ENCODE data around the gene PSMG4. TPM values are rescaled to one million over a fixed set of nuclear protein-coding genes. Genes with fewer than 3 reads are reported as not detected.
A peak's percentile ranks its signal among the peaks of the same experiment; 100 is the strongest.

The PSMG4 gene, protein sequence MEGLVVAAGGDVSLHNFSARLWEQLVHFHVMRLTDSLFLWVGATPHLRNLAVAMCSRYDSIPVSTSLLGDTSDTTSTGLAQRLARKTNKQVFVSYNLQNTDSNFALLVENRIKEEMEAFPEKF
- polyA plus RNA-seq (2013, experiment 1 of 2) = 28.6 TPM
- polyA plus RNA-seq (2013, experiment 2 of 2) = 34.4 TPM

DNA sequence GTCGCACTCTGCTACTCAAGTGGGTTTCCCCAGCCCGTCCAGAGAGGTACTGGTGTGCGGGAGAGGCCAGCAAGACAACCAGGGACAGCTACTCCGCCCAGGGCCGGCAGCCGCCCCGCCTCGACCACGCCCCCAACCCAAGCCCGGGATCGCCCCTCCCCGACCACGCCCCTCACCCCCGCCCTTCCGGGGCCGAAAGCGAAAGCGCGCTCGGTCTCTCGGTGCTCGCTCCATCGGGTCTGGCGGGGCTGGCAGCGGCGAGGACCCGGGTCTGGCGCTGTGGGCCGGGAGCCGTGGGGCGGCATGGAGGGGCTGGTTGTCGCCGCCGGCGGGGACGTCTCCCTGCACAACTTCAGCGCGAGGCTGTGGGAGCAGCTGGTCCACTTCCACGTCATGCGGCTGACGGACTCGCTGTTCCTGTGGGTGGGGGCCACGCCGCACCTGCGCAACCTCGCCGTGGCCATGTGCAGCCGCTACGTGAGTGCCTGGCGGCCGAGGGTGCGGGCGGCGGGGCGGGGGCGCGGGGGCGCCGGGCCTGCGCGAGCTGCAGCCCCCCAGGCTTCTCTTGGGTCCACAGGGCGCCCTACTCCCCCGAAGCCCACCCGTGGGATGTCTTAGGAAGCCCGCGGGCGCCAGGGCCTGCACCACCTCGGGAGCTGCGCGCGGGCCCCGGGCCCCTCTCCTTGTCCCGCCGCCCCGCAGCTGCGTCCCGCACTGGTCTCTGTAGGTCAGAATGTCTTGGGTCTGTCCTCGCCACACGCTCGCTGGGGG, at the start of gene PSMG4:
Gene PSMG4 (plus strand): TSS at position 228 of the 771 bp plus-strand sequence. CDS start 76 bp downstream, at position 304.
- H3K9ac ChIP-seq (ENCODE audit: low read depth, low read length) = peak within 1 kb of the TSS; percentile 86
- WGBS = under 1% methylated on average over 80 of the region's 80 CpGs
- H3K4me1 ChIP-seq (ENCODE audit: insufficient read depth, low read length) = peaks cover 6% of the 10 kb centered on the region; the same call in 1 of the 2 replicates
- no peaks in the 10 kb centered on the region for H3K9me3 ChIP-seq (ENCODE audit: insufficient read depth, low read depth, low read length)
- peak within 1 kb of the TSS; percentile 51 for H3K27ac ChIP-seq (ENCODE audit: low read depth, low read length)
- no peaks in the 10 kb centered on the region for H3K27me3 ChIP-seq (ENCODE audit: insufficient read depth, low read length)
- peak within 1 kb of the TSS; percentile 88 for H3K4me3 ChIP-seq (ENCODE audit: low read length)
- H3K36me3 ChIP-seq (ENCODE audit: insufficient read depth, low read length) = peaks cover 14% of the 10 kb centered on the region

DNA sequence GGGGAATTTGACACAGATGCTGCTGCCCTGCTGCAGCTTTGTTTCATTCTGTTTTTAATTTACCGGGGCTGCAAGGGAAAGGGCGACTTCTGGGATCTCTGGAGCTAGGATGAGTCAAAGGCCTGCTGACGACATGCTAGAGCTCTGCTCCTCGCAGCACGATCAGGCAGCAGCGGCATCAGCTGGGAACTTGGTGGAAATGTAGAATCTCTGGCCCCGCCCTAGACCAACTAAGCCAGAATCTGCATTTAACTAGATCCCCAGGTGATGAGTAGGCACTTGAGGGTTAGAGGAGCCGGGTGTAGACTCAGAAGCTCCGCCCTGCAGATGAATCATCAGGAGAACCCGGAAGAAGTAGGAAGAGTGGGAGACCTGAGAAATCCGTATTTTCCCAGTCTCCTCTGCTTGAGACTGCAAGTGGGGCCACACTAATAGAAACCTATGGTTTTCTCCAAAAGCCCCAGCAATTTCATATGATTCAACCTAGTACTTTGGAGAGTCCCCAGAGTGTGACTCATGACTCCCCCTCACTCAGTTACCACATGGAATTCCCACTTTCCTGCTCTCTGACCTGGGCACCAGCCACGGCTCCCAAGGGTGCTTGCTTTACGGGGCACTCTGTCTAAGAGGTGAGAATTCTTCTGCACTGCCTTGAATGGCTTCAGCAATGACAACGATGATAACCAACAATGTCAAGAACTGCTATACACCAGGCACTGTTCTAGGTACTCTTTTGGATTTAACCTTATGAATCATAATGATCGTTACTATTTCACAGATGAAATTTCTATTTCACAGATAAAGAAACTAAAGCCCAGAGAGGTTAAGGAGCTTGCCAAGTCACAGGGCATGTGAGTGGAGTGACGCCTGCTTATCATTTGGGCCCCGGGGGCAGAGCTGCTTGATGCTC, 49.4 kb upstream of the PSMG4 start:
- Histone ChIP-seq H3K4me3 (ENCODE audit: low read length) (peak overlapping the region; percentile 0; the same call in 1 of the 2 replicates), H3K4me1 (ENCODE audit: insufficient read depth, low read length) (peaks cover 17% of the 10 kb centered on the region), H3K27me3 (ENCODE audit: insufficient read depth, low read length) (no peaks in the 10 kb centered on the region), H3K27ac (ENCODE audit: low read depth, low read length) (peak overlapping the region; percentile 43), H3K36me3 (ENCODE audit: insufficient read depth, low read length) (no peaks in the 10 kb centered on the region), H3K9ac (ENCODE audit: low read depth, low read length) (no peak overlapping the region), H3K9me3 (ENCODE audit: insufficient read depth, low read depth, low read length) (no peaks in the 10 kb centered on the region)
- 36% methylated on average over 17 of the region's 17 CpGs for WGBS

DNA sequence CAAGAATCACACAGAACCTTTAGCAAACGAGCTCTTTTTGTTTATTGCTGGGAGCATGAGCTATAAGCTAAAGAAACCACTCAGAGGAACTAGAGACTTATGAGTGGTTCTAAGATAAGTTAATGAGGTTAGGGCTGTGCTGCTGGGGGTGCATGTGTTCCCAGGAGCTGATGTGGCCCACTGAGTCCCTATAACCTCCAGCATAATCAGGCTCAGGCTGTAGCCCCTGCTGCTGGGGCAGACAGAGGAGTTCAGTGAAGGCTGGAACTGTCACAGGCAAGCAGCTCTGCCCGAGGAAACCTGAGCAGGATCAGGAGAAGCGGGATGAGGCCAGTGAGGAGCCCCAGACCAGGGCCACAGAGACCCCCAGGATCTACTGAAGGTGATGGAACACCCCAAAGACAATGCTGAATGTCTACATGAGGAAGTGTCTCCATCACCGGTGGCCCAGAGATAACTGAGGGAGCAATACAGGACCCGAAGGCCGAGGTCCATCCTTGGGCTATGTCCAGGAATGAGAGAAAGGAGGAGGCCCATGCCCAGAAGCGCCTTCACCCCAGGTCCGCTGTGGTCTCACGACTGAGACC, 48.6 kb upstream of the PSMG4 start:
- Histone ChIP-seq H3K9me3 (ENCODE audit: insufficient read depth, low read depth, low read length) (no peaks in the 10 kb centered on the region), H3K4me3 (ENCODE audit: low read length) (no peak overlapping the region), H3K9ac (ENCODE audit: low read depth, low read length) (no peak overlapping the region), H3K36me3 (ENCODE audit: insufficient read depth, low read length) (no peaks in the 10 kb centered on the region), H3K4me1 (ENCODE audit: insufficient read depth, low read length) (peaks cover 17% of the 10 kb centered on the region), H3K27ac (ENCODE audit: low read depth, low read length) (no peak overlapping the region), H3K27me3 (ENCODE audit: insufficient read depth, low read length) (no peaks in the 10 kb centered on the region)
- 94% methylated on average over 9 of the region's 9 CpGs for WGBS

DNA sequence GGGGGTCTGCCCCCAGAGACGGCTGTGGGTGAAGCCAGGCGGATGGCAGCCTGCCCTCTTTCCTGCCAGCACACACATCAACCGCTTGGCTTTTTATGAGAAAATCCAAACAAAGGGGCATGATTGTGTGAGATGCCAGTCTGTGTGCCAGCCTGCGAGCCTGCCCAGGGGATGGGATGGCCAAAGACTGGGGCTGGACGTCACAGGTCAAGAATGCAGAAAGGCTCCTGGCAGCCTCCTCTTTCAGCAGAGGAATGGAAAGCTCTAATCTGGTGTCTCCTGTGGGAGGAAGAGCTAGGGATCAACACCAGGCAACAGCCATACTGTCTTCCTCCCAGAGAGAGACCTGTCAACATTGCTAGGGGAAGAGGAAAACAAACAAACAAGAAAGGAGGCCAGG, 47.1 kb upstream of the PSMG4 start:
- no peaks in the 10 kb centered on the region for H3K36me3 ChIP-seq (ENCODE audit: insufficient read depth, low read length)
- H3K9me3 ChIP-seq (ENCODE audit: insufficient read depth, low read depth, low read length) = no peaks in the 10 kb centered on the region
- no peaks in the 10 kb centered on the region for H3K27me3 ChIP-seq (ENCODE audit: insufficient read depth, low read length)
- no peak overlapping the region for H3K9ac ChIP-seq (ENCODE audit: low read depth, low read length)
- H3K4me3 ChIP-seq (ENCODE audit: low read length) = no peak overlapping the region
- H3K4me1 ChIP-seq (ENCODE audit: insufficient read depth, low read length) = peaks cover 17% of the 10 kb centered on the region
- H3K27ac ChIP-seq (ENCODE audit: low read depth, low read length) = no peak overlapping the region
- WGBS = 94% methylated on average over 5 of the region's 5 CpGs

DNA sequence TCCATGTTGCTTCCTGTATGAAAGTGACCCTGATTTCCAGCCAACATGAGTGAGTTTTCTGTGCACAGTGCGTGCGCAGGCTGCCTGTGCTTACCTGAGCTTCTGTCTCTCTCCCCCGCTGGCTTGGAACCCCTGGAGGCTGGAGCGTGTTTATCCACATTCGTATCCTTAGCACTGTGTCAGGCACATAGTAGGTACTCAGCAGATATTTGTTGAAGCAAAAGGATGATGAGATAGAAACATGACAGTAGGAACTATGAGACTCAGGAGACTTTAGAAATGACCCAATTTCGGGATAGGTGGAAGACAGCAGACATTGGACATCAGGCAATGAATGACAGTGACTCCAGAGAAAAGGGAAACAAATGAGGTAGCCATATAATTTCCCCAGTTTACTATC, 46.5 kb upstream of the PSMG4 start:
- H3K4me3 ChIP-seq (ENCODE audit: low read length) = no peak overlapping the region
- peaks cover 17% of the 10 kb centered on the region for H3K4me1 ChIP-seq (ENCODE audit: insufficient read depth, low read length)
- H3K27me3 ChIP-seq (ENCODE audit: insufficient read depth, low read length) = no peaks in the 10 kb centered on the region
- H3K27ac ChIP-seq (ENCODE audit: low read depth, low read length) = no peak overlapping the region
- H3K36me3 ChIP-seq (ENCODE audit: insufficient read depth, low read length) = no peaks in the 10 kb centered on the region
- H3K9ac ChIP-seq (ENCODE audit: low read depth, low read length) = no peak overlapping the region
- WGBS = 95% methylated on average over 6 of the region's 6 CpGs
- no peaks in the 10 kb centered on the region for H3K9me3 ChIP-seq (ENCODE audit: insufficient read depth, low read depth, low read length)

DNA sequence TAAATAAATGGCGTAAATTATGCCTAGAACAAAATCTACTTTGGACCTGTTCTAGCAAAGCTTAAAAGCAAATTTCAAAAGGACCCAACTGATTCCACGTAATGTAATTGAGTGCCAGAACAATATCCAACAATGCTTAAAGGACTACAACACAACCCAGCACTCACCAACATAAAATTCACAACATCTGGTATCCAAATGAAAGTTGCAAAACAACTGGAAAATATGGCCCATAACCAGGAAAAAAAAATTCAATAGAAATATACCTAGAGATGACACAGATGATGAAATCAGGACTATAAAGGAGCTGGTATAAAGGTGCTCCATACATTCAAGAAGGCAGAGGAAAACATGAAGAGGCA, 45.4 kb upstream of the PSMG4 start:
- Histone ChIP-seq H3K36me3 (ENCODE audit: insufficient read depth, low read length) (no peaks in the 10 kb centered on the region), H3K9ac (ENCODE audit: low read depth, low read length) (no peak overlapping the region), H3K9me3 (ENCODE audit: insufficient read depth, low read depth, low read length) (no peaks in the 10 kb centered on the region), H3K4me3 (ENCODE audit: low read length) (no peak overlapping the region), H3K27me3 (ENCODE audit: insufficient read depth, low read length) (no peaks in the 10 kb centered on the region), H3K27ac (ENCODE audit: low read depth, low read length) (no peak overlapping the region), H3K4me1 (ENCODE audit: insufficient read depth, low read length) (peaks cover 11% of the 10 kb centered on the region)
- WGBS = 99% methylated on average over 2 of the region's 2 CpGs

DNA sequence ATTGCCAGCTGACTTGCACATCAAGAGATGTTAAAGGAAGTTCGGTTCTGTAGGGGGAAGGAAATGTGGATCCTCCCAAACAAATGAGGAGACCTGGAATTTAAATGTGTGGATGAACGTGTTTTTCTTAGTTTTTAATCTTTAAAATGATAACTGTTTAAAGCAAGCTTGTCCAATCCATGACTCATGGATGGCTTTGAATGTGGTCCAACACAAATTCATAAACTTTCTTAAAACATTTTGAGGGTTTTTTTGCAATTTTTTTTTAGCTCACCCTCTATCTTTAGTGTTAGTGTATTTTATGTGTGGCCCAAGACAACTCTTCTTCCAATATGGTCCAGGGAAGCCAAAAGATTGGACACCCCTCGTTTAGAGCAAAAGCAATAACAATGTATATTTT, 43.8 kb upstream of the PSMG4 start:
- no peak overlapping the region for H3K27ac ChIP-seq (ENCODE audit: low read depth, low read length)
- no peaks in the 10 kb centered on the region for H3K9me3 ChIP-seq (ENCODE audit: insufficient read depth, low read depth, low read length)
- H3K36me3 ChIP-seq (ENCODE audit: insufficient read depth, low read length) = no peaks in the 10 kb centered on the region
- no peak overlapping the region for H3K9ac ChIP-seq (ENCODE audit: low read depth, low read length)
- H3K27me3 ChIP-seq (ENCODE audit: insufficient read depth, low read length) = no peaks in the 10 kb centered on the region
- no peaks in the 10 kb centered on the region for H3K4me1 ChIP-seq (ENCODE audit: insufficient read depth, low read length)
- WGBS = 88% methylated on average over 3 of the region's 3 CpGs
- no peak overlapping the region for H3K4me3 ChIP-seq (ENCODE audit: low read length)

DNA sequence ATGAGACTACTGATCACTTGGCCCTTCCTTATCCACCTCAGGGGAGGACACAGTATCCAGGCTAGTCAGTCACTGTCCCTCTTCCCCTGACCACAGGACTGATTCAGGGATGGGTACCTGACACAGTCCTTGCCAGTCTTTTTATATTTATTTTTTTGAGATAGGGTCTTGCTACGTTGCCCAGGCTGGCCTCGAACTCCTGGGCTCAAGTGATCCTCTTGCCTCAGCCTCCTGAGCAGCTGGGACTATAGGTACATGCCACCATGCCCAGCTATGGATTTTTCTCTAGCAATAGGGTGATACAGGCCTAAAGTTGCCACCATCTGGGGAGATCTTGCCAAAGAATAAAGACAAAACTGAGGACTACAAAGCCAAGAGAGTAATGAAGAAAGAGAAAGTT, 41.5 kb upstream of the PSMG4 start:
- Histone ChIP-seq H3K4me1 (ENCODE audit: insufficient read depth, low read length) (peaks cover 5% of the 10 kb centered on the region; the same call in 1 of the 2 replicates), H3K27me3 (ENCODE audit: insufficient read depth, low read length) (no peaks in the 10 kb centered on the region), H3K4me3 (ENCODE audit: low read length) (no peak overlapping the region), H3K27ac (ENCODE audit: low read depth, low read length) (no peak overlapping the region), H3K36me3 (ENCODE audit: insufficient read depth, low read length) (no peaks in the 10 kb centered on the region), H3K9me3 (ENCODE audit: insufficient read depth, low read depth, low read length) (no peaks in the 10 kb centered on the region), H3K9ac (ENCODE audit: low read depth, low read length) (no peak overlapping the region)
- WGBS = 95% methylated on average over 2 of the region's 2 CpGs

DNA sequence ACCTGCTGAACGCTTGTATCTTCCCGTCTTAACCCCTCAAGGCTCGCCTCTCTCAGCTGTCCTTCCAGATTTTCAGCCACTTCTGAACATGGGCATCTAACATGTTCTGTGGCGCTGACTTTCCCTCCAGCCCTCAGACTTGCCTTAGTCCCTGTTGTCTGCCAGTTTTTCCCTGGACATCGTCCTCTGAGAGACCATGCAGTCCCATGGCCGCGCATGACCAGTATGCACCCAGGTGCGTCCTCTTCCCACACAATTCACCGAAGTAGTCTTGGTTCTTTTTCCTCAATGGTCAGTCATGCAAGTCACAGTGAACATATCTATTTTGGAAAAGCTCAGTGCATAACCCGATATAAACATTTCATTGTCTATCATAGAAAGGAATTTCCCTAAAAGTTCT, 40.5 kb upstream of the PSMG4 start:
- Histone ChIP-seq H3K27me3 (ENCODE audit: insufficient read depth, low read length) (no peaks in the 10 kb centered on the region), H3K9me3 (ENCODE audit: insufficient read depth, low read depth, low read length) (no peaks in the 10 kb centered on the region), H3K9ac (ENCODE audit: low read depth, low read length) (no peak overlapping the region), H3K4me3 (ENCODE audit: low read length) (no peak overlapping the region), H3K27ac (ENCODE audit: low read depth, low read length) (no peak overlapping the region), H3K4me1 (ENCODE audit: insufficient read depth, low read length) (peaks cover 5% of the 10 kb centered on the region; the same call in 1 of the 2 replicates), H3K36me3 (ENCODE audit: insufficient read depth, low read length) (peaks cover 3% of the 10 kb centered on the region)
- WGBS = 94% methylated on average over 10 of the region's 10 CpGs

DNA sequence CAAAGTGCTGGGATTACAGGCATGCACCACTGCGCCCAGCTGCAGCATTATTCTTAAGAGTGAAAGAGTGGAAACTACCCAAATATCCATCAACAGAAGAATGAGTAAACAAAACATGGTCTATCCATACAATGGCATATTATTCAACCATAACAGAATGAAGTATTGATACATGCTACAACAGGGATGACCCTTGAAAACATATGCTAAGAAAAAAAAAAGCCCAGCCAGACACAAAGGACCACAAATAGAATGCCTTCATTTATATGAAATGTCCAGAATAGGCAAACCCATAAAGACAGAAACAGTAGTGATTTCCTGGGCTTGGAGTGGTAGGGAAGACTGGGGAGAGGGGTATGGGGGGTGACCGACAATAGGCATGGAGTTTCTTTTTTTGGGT, 38.4 kb upstream of the PSMG4 start:
- H3K4me1 ChIP-seq (ENCODE audit: insufficient read depth, low read length) = peaks cover 5% of the 10 kb centered on the region; the same call in 1 of the 2 replicates
- no peak overlapping the region for H3K4me3 ChIP-seq (ENCODE audit: low read length)
- no peaks in the 10 kb centered on the region for H3K9me3 ChIP-seq (ENCODE audit: insufficient read depth, low read depth, low read length)
- no peak overlapping the region for H3K27ac ChIP-seq (ENCODE audit: low read depth, low read length)
- no peak overlapping the region for H3K9ac ChIP-seq (ENCODE audit: low read depth, low read length)
- peaks cover 17% of the 10 kb centered on the region for H3K36me3 ChIP-seq (ENCODE audit: insufficient read depth, low read length)
- WGBS = 83% methylated on average over 2 of the region's 2 CpGs
- H3K27me3 ChIP-seq (ENCODE audit: insufficient read depth, low read length) = no peaks in the 10 kb centered on the region

Data from HUES64 (cell line).